GM06990 (cell line): ENCODE measurements around the gene BACE2.

Experiments
- DNase-seq: peaks from one replicate; pipeline ENCODE4 v3.0.0-alpha.2; 2011; ENCODE audit not compliant: insufficient read length; ENCODE audit errors: extremely low read depth
- H3K27me3 ChIP-seq: replicated peaks from 2 replicates; pipeline ENCODE4 v1.6.0; 2011; ENCODE audit warnings: low read length; ENCODE audit not compliant: control insufficient read depth, insufficient read depth
- H3K36me3 ChIP-seq: 2 replicates; pipeline ENCODE4 v1.5.1; 2011; ENCODE audit warnings: low read length; ENCODE audit not compliant: control insufficient read depth, insufficient read depth
- H3K4me3 ChIP-seq: replicated peaks from 2 replicates; pipeline ENCODE4 v1.5.1; 2011; ENCODE audit warnings: low read depth, mild to moderate bottlenecking, control low read depth, low read length
- TF ChIP-seq, protein P1 (sequence below): IDR thresholded peaks from 2 replicates; pipeline ENCODE4 v1.5.1; 2011; ENCODE audit warnings: low read length, control low read depth, mild to moderate bottlenecking, inconsistent platforms; ENCODE audit not compliant: insufficient read depth, poor library complexity, severe bottlenecking

Gene BACE2

DNA sequence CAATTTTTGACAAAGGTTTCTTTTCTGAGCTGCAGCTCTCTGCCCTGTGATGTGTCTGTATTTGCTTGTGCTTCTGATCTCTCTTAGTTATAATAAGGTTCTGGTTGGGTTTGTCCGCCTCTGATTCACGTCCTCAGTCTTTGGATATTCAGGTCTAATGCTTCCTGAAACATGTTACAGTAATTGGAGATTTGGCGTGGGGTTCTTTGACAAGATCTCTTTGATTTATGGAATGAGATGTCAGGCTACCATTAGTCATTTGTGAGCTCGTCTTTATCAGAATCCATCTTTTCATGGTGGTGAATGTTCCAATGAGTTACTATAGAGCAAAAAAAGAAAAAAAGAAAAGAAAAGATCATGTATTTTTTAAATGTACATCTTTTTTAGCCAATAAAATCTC lies 62.5 kb downstream of the BACE2 start:
- H3K27me3 ChIP-seq, result no peaks in the 10 kb centered on the region; the same call in 1 of the 2 replicates
- DNase-seq, result no peak
- TF ChIP-seq, protein P1, sequence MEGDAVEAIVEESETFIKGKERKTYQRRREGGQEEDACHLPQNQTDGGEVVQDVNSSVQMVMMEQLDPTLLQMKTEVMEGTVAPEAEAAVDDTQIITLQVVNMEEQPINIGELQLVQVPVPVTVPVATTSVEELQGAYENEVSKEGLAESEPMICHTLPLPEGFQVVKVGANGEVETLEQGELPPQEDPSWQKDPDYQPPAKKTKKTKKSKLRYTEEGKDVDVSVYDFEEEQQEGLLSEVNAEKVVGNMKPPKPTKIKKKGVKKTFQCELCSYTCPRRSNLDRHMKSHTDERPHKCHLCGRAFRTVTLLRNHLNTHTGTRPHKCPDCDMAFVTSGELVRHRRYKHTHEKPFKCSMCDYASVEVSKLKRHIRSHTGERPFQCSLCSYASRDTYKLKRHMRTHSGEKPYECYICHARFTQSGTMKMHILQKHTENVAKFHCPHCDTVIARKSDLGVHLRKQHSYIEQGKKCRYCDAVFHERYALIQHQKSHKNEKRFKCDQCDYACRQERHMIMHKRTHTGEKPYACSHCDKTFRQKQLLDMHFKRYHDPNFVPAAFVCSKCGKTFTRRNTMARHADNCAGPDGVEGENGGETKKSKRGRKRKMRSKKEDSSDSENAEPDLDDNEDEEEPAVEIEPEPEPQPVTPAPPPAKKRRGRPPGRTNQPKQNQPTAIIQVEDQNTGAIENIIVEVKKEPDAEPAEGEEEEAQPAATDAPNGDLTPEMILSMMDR, result no peak
- no peaks in the 10 kb centered on the region for H3K36me3 ChIP-seq
- H3K4me3 ChIP-seq, result no peak overlapping the region

DNA sequence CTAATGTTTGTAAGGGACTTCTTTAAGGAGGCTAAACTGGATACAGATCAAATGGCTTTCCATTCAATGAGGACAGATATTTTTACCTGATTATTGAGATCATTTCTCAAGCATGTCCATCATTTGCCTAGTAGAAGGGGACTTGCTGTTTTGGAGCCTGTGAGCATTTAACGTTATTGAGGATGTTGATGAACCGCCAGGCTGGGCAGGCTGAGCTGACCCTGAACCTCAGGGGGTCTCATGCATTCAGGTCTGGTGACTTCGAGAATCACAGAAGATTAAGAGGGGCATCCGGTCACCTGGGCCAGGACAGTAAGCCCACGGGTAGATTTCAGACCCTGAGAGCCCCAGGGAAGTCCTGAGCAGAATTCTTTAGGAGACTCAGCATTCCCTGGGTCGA lies 63.1 kb downstream of the BACE2 start:
- no peak for DNase-seq
- Histone ChIP-seq H3K36me3 (no peaks in the 10 kb centered on the region), H3K4me3 (no peak overlapping the region), H3K27me3 (no peaks in the 10 kb centered on the region; the same call in 1 of the 2 replicates)
- TF ChIP-seq, protein P1, result no peak

DNA sequence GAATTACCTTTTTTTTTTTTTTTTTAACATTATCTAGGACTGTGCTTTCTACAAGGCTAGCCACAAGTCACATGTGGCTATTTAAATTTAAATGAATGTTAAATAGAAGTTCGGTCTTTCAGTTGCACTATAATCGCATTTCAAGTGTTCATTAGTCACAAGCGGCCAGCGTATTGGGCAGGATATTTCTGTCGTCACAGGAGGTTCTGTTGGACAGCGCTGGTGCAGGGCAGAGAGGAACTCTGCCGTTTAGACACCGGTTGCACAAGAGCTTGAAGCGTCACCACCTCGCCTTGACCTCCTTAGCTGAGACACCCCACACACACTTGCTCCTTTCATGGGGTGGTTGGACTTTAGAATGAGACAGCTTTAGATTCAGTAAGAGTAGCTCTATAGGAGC lies 64.1 kb downstream of the BACE2 start:
- TF ChIP-seq, protein P1, result no peak
- H3K4me3 ChIP-seq, result no peak overlapping the region
- no peak for DNase-seq
- no peaks in the 10 kb centered on the region; the same call in 1 of the 2 replicates for H3K27me3 ChIP-seq
- no peaks in the 10 kb centered on the region for H3K36me3 ChIP-seq

DNA sequence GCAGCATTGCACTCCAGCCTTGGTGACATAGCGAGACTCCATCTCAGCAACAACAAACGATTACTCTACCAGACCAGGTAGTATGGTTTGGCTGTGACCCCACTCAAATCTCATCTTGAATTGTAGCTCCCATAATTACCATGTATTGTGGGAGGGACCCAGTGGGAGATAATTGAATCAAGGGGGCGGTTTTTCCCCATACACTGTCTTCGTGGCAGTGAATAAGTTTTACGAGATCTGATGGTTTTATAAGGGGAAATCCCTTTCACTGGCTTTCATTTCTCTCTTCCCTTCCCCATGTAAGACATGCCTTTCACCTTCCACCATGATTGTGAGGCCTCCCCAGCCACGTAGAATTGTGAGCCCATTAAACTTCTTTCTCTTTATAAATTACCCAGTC lies 66.0 kb downstream of the BACE2 start:
- Histone ChIP-seq H3K36me3 (no peaks in the 10 kb centered on the region), H3K27me3 (no peaks in the 10 kb centered on the region; the same call in 1 of the 2 replicates), H3K4me3 (no peak overlapping the region)
- DNase-seq, result no peak
- TF ChIP-seq, protein P1, result no peak

DNA sequence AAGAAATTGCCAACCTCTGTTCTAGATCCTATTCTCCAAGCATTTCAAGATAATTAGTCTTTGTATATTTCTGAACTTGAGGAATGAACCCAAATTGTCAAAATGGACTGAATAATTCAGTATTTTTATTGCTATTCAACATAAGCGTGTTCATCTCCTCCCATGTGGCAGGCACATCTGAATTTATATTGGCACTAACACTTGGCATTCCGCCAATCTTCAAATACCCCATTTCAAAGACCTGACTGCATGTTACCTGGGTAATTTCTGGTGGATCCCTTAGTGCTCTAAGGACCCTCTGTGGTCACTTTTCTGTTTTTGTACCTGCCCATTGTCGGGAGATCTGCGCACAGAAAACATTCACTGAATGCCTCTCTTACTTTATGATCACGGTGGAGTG lies 66.6 kb downstream of the BACE2 start:
- DNase-seq, result no peak
- Histone ChIP-seq H3K27me3 (no peaks in the 10 kb centered on the region; the same call in 1 of the 2 replicates), H3K4me3 (no peak overlapping the region), H3K36me3 (no peaks in the 10 kb centered on the region)
- TF ChIP-seq, protein P1, result no peak

DNA sequence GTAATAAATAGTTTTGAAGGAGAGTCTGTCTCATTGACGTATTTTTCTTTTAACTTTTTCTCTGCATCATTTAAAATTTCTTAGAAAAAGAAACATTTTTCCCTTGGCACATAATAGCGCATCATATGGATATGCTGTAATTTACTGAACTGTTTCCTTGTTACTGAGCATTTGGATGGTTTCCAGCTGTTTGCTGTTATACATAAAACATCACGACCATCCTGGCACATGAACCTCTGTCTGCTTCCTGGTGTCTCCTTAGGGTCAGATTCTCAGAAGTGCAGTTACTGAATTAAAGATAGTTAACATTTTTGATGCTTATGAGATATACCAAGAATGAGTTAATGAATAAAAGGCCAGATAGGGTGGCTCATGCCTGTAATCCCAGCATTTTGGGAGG lies 67.2 kb downstream of the BACE2 start:
- Histone ChIP-seq H3K4me3 (no peak overlapping the region), H3K27me3 (no peaks in the 10 kb centered on the region; the same call in 1 of the 2 replicates), H3K36me3 (no peaks in the 10 kb centered on the region)
- DNase-seq, result no peak
- TF ChIP-seq, protein P1, result no peak
